Body of pancreas (tissue), 4 donors: ENCODE results near the gene CDK8. TPM values are rescaled to one million over a fixed set of nuclear protein-coding genes. Genes with fewer than 3 reads are reported as not detected.

Source experiments
- ATAC-seq: fragments of 150-250 bp; one replicate; pipeline ENCODE4 v1.9.1; 2016
- DNase-seq, 4 donors: peaks; one replicate each; pipeline ENCODE4 v3.0.0-alpha.2; 2019
- H3K27ac ChIP-seq, 4 donors: fragments of 200-600 bp; sonication (generic); 1 replicate in 3 of 4; 2 replicates in 1 of 4; pipeline versions ENCODE4 v1.5.1 to v1.6.1; 2016 to 2019; ENCODE audit warnings: mild to moderate bottlenecking in 1 of 4, mixed read lengths in 1 of 4, moderate library complexity in 1 of 4
- H3K27me3 ChIP-seq, 2 donors: fragments of 200-600 bp; sonication (generic); one replicate each; pipeline ENCODE4 v1.6.0; 2016; ENCODE audit warnings: mild to moderate bottlenecking in 1 of 2
- H3K36me3 ChIP-seq, 2 donors: fragments of 200-600 bp; sonication (generic); replicated peaks in 1 of 2; 2 replicates each; pipeline ENCODE4 v1.5.1; 2016; ENCODE audit warnings: low read depth in 2 of 2; ENCODE audit not compliant: insufficient read depth in 1 of 2
- H3K4me1 ChIP-seq: fragments of 200-600 bp; sonication (generic); one replicate; pipeline ENCODE4 v1.6.0; 2016
- H3K4me3 ChIP-seq, 2 donors: fragments of 200-600 bp; sonication (generic); 1 replicate in 1 of 2; 2 replicates in 1 of 2; pipeline ENCODE4 v1.5.1; 2016 to 2019
- H3K9me3 ChIP-seq, 3 donors: fragments of 200-600 bp; sonication (generic); 1 replicate in 2 of 3; 2 replicates in 1 of 3; pipeline ENCODE4 v1.5.1; 2016
- POLR2A ChIP-seq, 3 donors: fragments of 450-650 bp; IDR thresholded peaks; one replicate each; pipeline ENCODE4 v1.6.1; 2016; ENCODE audit warnings: antibody characterized with exemption in 3 of 3, mild to moderate bottlenecking in 2 of 3
- WGBS, 2 donors: methylation state at CpG; one replicate each; pipeline ENCODE4 v1.1.5; 2017; 5-methylcytosine and 5-hydroxymethylcytosine counted together
- intact Hi-C: fragments of 100-400 bp; cut with DNase I; formaldehyde crosslinking; loops from one replicate; pipeline ENCODE4 v1.15.1; 2023
- total RNA-seq, 2 donors: library from RNA; depleted of rRNA; stranded (reverse); fragments of >200 nt; gene quantifications; one replicate each; pipeline ENCODE4 v1.1.0, GENCODE V29; 2016
- TF ChIP-seq, protein P1 (sequence below), 7 experiments: fragments of 450-650 bp in 4 of 7; fragments of 200-600 bp in 3 of 7; sonication (generic) in 3 of 7; IDR thresholded peaks; one replicate each; pipeline ENCODE4 v1.5.1; 2016 to 2019; ENCODE audit warnings: antibody characterized with exemption in 7 of 7

CDK8 gene
- total RNA-seq, 2 donors from 2014 or later, result 12.7 to 13.8 TPM

DNA sequence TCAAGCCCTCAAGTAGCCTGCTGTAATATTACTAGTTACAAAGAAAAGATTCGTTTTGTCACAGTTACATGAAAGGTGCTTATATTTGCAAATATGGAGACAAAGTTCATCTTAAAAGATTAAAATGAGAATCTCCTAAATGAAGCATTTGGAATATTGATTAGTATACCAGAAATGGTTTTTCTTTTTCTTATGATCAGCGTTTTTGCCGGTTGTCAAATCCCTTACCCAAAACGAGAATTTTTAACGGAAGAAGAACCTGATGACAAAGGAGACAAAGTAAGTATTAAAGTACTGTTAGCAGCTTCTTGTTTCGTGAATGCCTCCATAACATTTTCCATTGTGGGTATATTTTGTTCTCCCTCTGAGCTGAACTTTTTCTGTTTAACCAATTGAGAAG, 147.1 kb downstream of the CDK8 start:
- WGBS, 2 donors, result 87% methylated on average over 6 of the region's 6 CpGs
- intact Hi-C loops, result no loop called here
- no peak for TF ChIP-seq POLR2A (IDR thresholded peaks at IDR 0.05)
- TF ChIP-seq, protein P1, sequence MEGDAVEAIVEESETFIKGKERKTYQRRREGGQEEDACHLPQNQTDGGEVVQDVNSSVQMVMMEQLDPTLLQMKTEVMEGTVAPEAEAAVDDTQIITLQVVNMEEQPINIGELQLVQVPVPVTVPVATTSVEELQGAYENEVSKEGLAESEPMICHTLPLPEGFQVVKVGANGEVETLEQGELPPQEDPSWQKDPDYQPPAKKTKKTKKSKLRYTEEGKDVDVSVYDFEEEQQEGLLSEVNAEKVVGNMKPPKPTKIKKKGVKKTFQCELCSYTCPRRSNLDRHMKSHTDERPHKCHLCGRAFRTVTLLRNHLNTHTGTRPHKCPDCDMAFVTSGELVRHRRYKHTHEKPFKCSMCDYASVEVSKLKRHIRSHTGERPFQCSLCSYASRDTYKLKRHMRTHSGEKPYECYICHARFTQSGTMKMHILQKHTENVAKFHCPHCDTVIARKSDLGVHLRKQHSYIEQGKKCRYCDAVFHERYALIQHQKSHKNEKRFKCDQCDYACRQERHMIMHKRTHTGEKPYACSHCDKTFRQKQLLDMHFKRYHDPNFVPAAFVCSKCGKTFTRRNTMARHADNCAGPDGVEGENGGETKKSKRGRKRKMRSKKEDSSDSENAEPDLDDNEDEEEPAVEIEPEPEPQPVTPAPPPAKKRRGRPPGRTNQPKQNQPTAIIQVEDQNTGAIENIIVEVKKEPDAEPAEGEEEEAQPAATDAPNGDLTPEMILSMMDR (IDR thresholded peaks at IDR 0.05), result no peak

DNA sequence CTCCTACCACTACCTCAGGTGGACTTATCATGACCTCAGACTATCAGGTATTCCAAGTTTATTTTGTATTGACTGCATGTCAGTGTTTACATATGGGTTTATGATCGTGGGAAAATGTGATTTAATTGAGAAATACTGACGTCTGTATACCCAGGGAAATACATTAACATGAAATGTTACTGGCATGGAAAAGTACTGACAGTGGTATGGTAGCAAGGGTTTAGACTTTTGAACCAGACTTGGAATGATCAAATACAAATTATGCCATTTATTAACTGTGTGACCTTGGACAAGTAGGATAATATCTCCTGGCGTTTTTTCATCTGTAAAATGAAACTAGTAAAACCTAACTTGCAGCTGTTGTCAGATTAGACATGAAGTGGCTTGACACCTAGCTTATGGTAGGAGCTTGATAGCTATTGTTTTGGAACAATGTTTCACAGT, 147.7 kb downstream of the CDK8 start:
- 17 to 18% methylated on average over 3 of the region's 3 CpGs for WGBS, 2 donors
- Histone ChIP-seq H3K27ac (peak overlapping the region in 3 of 4 donors; percentile 38 to 52 (median 43)), H3K27me3 (no peaks in the 10 kb centered on the region), H3K36me3 (peaks cover 0 to 2% of the 10 kb centered on the region in 2 donors), H3K4me1 (peaks cover 19% of the 10 kb centered on the region), H3K4me3 (no peak overlapping the region), H3K9me3 (no peaks in the 10 kb centered on the region)
- ATAC-seq (peak; percentile 78), DNase-seq (no peak)
- TF ChIP-seq, protein P1 (IDR thresholded peaks at IDR 0.05), result no peak
- TF ChIP-seq POLR2A (IDR thresholded peaks at IDR 0.05), result no peak
- intact Hi-C loops, result no loop called here

More for the DNA sequence above, 147.1 kb downstream of the CDK8 start:
- no peak for ATAC-seq
- DNase-seq, result no peak
- H3K36me3 ChIP-seq, result peaks cover 0 to 2% of the 10 kb centered on the region in 2 donors
- H3K4me3 ChIP-seq, result no peak overlapping the region
- no peaks in the 10 kb centered on the region for H3K27me3 ChIP-seq
- H3K4me1 ChIP-seq, result peaks cover 19% of the 10 kb centered on the region
- H3K9me3 ChIP-seq, result no peaks in the 10 kb centered on the region
- H3K27ac ChIP-seq, result peak overlapping the region in 3 of 4 donors; percentile 38 to 52 (median 43)

DNA sequence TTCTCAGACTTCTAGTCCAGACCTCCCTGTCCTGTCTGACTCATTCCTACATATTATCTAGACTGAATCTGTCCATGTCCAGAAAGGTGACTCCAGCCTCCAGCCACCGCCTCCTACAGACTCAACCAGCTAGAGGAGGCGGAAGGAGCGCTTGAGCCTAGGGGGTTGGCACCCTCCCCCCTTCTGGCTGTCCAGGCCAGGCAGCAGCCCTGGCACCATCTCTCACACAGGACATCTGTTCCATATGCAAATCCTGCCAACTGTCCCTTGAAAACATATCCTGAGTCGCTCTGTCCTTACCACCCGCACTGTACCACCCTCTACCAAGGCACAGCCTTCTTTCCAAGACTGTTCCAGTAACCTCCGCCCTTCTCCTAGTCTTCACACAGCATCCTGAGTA, 152.9 kb downstream of the CDK8 start:
- TF ChIP-seq, protein P1 (IDR thresholded peaks at IDR 0.05), result no peak
- TF ChIP-seq POLR2A (IDR thresholded peaks at IDR 0.05), result no peak
- intact Hi-C loops, result no loop called here
- H3K27me3 ChIP-seq, result no peaks in the 10 kb centered on the region
- no peak for DNase-seq
- H3K27ac ChIP-seq, result no peak overlapping the region
- peaks cover 0 to 2% of the 10 kb centered on the region in 2 donors for H3K36me3 ChIP-seq
- H3K9me3 ChIP-seq, result no peaks in the 10 kb centered on the region
- peaks cover 8% of the 10 kb centered on the region for H3K4me1 ChIP-seq
- WGBS, 2 donors, result 87 to 95% methylated on average over 6 of the region's 6 CpGs
- no peak for ATAC-seq
- H3K4me3 ChIP-seq, result no peak overlapping the region

DNA sequence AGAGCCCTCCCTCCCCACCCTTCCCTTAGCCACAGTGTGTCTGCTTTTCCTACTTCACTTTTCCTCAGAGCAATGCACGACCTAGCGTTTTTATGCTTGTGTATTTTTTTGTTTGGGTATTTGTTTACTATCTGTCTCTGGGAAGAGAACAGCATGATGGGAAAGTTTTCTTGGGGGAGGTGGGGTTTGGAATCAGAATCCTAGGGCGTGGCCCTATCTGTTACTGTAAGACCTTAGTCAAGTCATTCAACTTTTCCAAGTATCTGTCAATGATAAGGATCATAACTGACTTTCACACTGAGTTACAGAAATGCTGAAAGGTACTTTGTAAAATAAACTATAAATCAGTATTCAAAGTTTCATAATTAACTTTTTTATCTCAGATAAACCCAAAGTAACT, 157.3 kb downstream of the CDK8 start:
- TF ChIP-seq, protein P1 (IDR thresholded peaks at IDR 0.05), result no peak
- no peak for TF ChIP-seq POLR2A (IDR thresholded peaks at IDR 0.05)
- ATAC-seq (no peak), DNase-seq (no peak)
- WGBS, 2 donors, result 76 to 89% methylated on average over 3 of the region's 3 CpGs
- Histone ChIP-seq H3K9me3 (no peaks in the 10 kb centered on the region), H3K36me3 (no peaks in the 10 kb centered on the region), H3K4me3 (no peak overlapping the region), H3K4me1 (no peaks in the 10 kb centered on the region), H3K27ac (no peak overlapping the region), H3K27me3 (no peaks in the 10 kb centered on the region)
- intact Hi-C loops, result no loop called here

DNA sequence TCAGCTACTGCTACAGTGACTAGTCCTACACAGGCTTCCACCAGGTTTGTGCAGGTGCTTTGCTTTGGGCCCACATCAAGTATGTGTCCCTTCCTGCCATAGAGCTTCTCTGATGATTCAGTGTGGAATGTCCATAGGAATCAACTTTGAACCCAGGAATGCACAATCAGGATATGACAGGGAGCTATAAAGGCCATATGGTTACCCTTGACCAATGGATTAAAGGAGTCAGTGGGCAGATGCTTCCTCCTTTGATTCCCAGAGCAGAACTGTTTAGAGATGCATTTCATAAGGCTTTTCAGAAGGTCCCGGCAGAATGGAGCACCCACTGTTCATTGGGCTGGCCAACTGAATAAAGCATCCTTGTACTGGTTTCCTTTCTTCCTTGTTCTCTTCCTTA, 158.3 kb downstream of the CDK8 start:
- Histone ChIP-seq H3K4me1 (no peaks in the 10 kb centered on the region), H3K9me3 (no peaks in the 10 kb centered on the region), H3K4me3 (no peak overlapping the region), H3K36me3 (no peaks in the 10 kb centered on the region), H3K27ac (no peak overlapping the region), H3K27me3 (no peaks in the 10 kb centered on the region)
- intact Hi-C loops, result no loop called here
- ATAC-seq, result no peak
- DNase-seq, result no peak
- 83 to 95% methylated on average over 1 of the region's 1 CpG for WGBS, 2 donors
- TF ChIP-seq POLR2A (IDR thresholded peaks at IDR 0.05), result no peak
- TF ChIP-seq, protein P1 (IDR thresholded peaks at IDR 0.05), result no peak
